ENCODE data around the gene PLA2G1B. TPM values are rescaled to one million over a fixed set of nuclear protein-coding genes. Genes with fewer than 3 reads are reported as not detected.

Gene PLA2G1B
- total RNA-seq, 1 experiment from 2014 or later: not detected

DNA sequence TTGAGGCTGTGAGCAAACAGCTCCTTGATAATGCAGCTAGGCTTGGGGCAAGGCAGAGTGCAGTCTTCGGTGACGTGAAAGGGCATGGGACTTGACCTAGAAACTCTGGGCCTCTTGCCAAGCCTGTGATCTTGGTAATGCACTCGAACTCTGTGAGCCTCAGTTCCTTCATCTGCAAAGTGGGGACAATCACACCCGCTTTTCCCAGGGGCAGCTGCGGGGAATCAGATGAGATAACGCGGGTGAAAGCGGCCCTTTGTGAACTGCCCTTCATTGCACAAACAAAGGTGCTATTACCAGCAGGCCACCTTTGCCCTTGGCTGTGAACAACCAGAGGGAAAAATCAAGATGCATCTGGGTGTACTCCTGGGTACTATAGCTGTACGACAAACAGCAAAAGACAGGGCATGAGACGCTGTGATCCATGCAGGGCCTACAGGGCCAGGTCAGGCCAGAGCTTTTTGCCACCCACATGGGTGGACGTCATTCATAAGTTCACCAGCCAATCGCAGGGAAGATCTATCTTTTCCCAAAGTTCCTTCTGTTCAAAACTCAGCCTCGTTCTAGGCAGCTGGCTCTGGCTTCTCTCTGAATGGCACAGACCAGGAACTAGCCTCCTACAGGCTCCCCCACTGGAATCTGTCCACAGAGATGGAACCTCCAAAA is 38.2 kb upstream of the PLA2G1B start:
- Histone ChIP-seq H3K4me3 (ENCODE audit: insufficient read depth, low read depth, low read length) (no peak overlapping the region), H3K36me3 (replicated peaks; ENCODE audit: control insufficient read depth, insufficient read depth, low read length) (peaks cover 6% of the 10 kb centered on the region), H3K27me3 (ENCODE audit: control insufficient read depth, insufficient read depth, low read length) (peaks cover 24% of the 10 kb centered on the region)
- DNase-seq: no peak

DNA sequence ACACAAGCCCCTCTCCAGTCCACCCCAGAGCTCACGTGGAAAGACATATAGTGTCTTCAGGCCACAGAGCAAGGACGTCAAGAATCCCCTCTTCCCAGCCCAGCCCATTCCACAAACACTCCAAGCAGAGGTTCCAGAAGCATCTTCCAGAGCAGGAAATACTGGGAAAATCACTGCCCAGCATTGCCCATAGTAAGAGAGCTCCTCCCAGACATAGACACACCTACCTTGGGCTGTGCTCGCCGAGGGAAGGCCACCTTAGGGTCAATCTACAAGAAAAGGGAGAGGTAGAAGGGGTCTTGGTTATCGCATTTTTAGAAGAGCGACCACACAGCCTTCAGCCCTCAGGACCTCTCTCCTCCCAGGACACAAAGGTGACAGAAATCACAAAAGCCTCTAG is 36.9 kb upstream of the PLA2G1B start:
- peaks cover 12% of the 10 kb centered on the region; the same call in 1 of the 2 replicates for H3K27me3 ChIP-seq (ENCODE audit: control insufficient read depth, insufficient read depth, low read length)
- H3K4me3 ChIP-seq (ENCODE audit: insufficient read depth, low read depth, low read length): no peak overlapping the region
- peaks cover 6% of the 10 kb centered on the region for H3K36me3 ChIP-seq (replicated peaks; ENCODE audit: control insufficient read depth, insufficient read depth, low read length)
- DNase-seq: no peak

GRCh38 chr12:120363274-120363855 is 35.8 kb upstream of the PLA2G1B start:
- H3K4me3 ChIP-seq (ENCODE audit: insufficient read depth, low read depth, low read length): no peak overlapping the region
- DNase-seq: peak; percentile 30
- H3K36me3 ChIP-seq (replicated peaks; ENCODE audit: control insufficient read depth, insufficient read depth, low read length): peaks cover 6% of the 10 kb centered on the region
- peaks cover 9% of the 10 kb centered on the region; the same call in 1 of the 2 replicates for H3K27me3 ChIP-seq (ENCODE audit: control insufficient read depth, insufficient read depth, low read length)

- peak; percentile 43 for DNase-seq
- peaks cover 4% of the 10 kb centered on the region; the same call in 1 of the 2 replicates for H3K27me3 ChIP-seq (ENCODE audit: control insufficient read depth, insufficient read depth, low read length)
- no peak overlapping the region for H3K4me3 ChIP-seq (ENCODE audit: insufficient read depth, low read depth, low read length)
- peaks cover 6% of the 10 kb centered on the region for H3K36me3 ChIP-seq (replicated peaks; ENCODE audit: control insufficient read depth, insufficient read depth, low read length)
Measured at GRCh38 chr12:120362516-120363273, 35.1 kb upstream of the PLA2G1B start.

- peaks cover 11% of the 10 kb centered on the region for H3K36me3 ChIP-seq (replicated peaks; ENCODE audit: control insufficient read depth, insufficient read depth, low read length)
- peak; percentile 100 for DNase-seq
- no peaks in the 10 kb centered on the region; the same call in 1 of the 2 replicates for H3K27me3 ChIP-seq (ENCODE audit: control insufficient read depth, insufficient read depth, low read length)
Measured at GRCh38 chr12:120361506-120362208, 34.1 kb upstream of the PLA2G1B start.

GRCh38 chr12:120359128-120359527 is 31.5 kb upstream of the PLA2G1B start:
- Histone ChIP-seq H3K36me3 (replicated peaks; ENCODE audit: control insufficient read depth, insufficient read depth, low read length) (peaks cover 14% of the 10 kb centered on the region), H3K4me3 (ENCODE audit: insufficient read depth, low read depth, low read length) (no peak overlapping the region), H3K27me3 (ENCODE audit: control insufficient read depth, insufficient read depth, low read length) (no peaks in the 10 kb centered on the region; the same call in 1 of the 2 replicates)
- DNase-seq: no peak

More at GRCh38 chr12:120361506-120362208, 34.1 kb upstream of the PLA2G1B start:
- H3K4me3 ChIP-seq (ENCODE audit: insufficient read depth, low read depth, low read length): peak overlapping the region; percentile 49

DNA sequence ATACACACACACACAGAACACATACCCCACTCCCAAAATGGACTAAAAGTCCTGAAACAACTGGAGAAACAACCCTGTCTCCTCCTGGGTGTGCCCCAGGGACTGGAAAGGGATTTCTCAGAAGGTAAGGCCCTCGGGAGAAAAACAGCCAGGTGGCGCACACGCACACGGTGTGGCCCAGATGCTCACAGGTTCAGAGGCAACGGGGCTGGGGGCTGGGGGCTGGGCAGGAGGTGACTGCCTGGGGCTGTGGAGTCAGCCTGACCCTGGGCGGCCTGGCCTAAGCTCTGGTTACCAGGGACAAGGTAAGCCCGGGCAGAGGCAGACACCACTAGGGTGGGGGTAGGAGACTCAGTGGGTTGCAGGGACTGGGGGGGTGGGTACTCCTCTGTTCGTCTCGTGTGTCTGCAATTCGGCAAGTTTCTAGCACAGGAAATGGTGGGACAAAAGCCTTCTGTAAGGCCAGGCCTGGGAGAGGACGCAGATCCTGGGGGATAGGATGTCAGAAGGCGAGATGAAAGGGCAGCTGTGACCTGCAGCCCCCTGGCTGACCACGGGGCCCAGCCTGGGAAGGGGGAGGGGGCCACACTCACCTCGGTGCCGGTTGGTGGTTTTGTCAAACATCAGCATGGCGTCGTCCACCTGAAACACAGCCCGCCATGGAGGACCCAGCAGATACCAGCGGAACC is 31.0 kb upstream of the PLA2G1B start:
- Histone ChIP-seq H3K4me3 (ENCODE audit: insufficient read depth, low read depth, low read length) (no peak overlapping the region), H3K36me3 (replicated peaks; ENCODE audit: control insufficient read depth, insufficient read depth, low read length) (peaks cover 13% of the 10 kb centered on the region), H3K27me3 (ENCODE audit: control insufficient read depth, insufficient read depth, low read length) (no peaks in the 10 kb centered on the region)
- peak; percentile 84 for DNase-seq

GRCh38 chr12:120357104-120357503 is 29.5 kb upstream of the PLA2G1B start:
- no peak for DNase-seq
- no peak overlapping the region for H3K4me3 ChIP-seq (ENCODE audit: insufficient read depth, low read depth, low read length)
- H3K27me3 ChIP-seq (ENCODE audit: control insufficient read depth, insufficient read depth, low read length): no peaks in the 10 kb centered on the region
- peaks cover 16% of the 10 kb centered on the region for H3K36me3 ChIP-seq (replicated peaks; ENCODE audit: control insufficient read depth, insufficient read depth, low read length)

- peak; percentile 95 for DNase-seq
- H3K4me3 ChIP-seq (ENCODE audit: insufficient read depth, low read depth, low read length): no peak overlapping the region
- peaks cover 18% of the 10 kb centered on the region for H3K36me3 ChIP-seq (replicated peaks; ENCODE audit: control insufficient read depth, insufficient read depth, low read length)
- no peaks in the 10 kb centered on the region for H3K27me3 ChIP-seq (ENCODE audit: control insufficient read depth, insufficient read depth, low read length)
Measured at GRCh38 chr12:120356567-120357030, 29.0 kb upstream of the PLA2G1B start.

DNA sequence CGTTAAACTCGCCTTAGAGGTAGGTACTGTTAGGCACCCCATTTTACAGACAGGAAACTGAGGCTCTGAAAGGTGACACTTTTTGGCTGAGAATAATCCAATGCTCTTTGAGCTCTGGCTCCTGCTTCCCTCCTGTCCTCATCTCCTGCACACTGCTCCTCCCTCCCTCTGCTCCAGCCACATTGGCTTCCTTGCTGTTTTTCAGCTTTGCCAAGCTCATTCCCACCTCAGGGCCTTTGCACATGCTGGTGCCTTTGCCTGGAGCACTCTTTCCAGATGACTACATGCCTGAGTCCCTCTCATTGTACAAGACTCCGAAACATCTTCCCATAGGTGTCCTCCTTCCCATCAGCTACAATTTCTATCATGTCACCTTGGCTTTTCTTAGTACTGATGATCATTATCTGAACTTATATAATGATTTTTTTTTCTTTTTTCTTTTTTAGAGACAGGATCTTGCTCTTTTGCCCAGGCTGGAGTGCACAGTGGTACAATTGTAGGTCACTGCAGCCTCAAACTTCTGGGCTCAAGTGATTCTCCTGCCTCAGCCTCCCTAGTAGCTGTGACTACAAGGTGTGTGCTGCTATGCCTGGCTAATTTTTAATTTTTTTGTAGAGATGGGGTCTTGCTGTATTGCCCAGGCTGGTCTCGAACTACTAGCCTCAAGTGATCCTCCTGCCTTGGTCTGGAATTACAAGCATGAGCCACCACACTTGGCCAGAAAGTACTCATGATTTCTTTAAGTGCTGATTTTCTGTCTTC is 26.2 kb upstream of the PLA2G1B start:
- Histone ChIP-seq H3K4me3 (ENCODE audit: insufficient read depth, low read depth, low read length) (no peak overlapping the region), H3K27me3 (ENCODE audit: control insufficient read depth, insufficient read depth, low read length) (no peaks in the 10 kb centered on the region), H3K36me3 (replicated peaks; ENCODE audit: control insufficient read depth, insufficient read depth, low read length) (peaks cover 18% of the 10 kb centered on the region)
- no peak for DNase-seq

DNA sequence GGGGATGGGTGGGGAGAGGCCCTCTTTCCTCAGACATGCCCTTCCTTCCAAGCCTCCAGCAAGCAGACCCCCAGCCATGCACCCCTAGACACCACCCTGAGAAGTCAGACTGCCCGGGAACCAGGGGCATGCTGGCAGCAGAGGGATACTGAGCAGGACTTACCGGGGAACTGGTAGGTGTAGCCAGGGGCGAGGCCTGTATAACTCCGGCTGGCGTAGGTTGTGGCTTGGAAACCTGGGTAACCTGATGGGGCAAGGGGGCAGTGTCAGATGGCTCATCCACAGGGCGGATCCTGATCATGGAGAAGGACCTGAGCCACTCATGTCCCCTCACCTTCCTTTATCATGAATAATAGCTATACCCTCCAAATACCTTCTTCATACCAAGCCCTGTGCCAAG is 25.6 kb upstream of the PLA2G1B start:
- no peak overlapping the region for H3K4me3 ChIP-seq (ENCODE audit: insufficient read depth, low read depth, low read length)
- no peak for DNase-seq
- H3K36me3 ChIP-seq (replicated peaks; ENCODE audit: control insufficient read depth, insufficient read depth, low read length): peaks cover 19% of the 10 kb centered on the region
- no peaks in the 10 kb centered on the region for H3K27me3 ChIP-seq (ENCODE audit: control insufficient read depth, insufficient read depth, low read length)

GRCh38 chr12:120352117-120352516 is 24.5 kb upstream of the PLA2G1B start:
- H3K4me3 ChIP-seq (ENCODE audit: insufficient read depth, low read depth, low read length): no peak overlapping the region
- H3K36me3 ChIP-seq (replicated peaks; ENCODE audit: control insufficient read depth, insufficient read depth, low read length): peaks cover 21% of the 10 kb centered on the region
- no peak for DNase-seq
- H3K27me3 ChIP-seq (ENCODE audit: control insufficient read depth, insufficient read depth, low read length): no peaks in the 10 kb centered on the region

- Histone ChIP-seq H3K36me3 (replicated peaks; ENCODE audit: control insufficient read depth, insufficient read depth, low read length) (peaks cover 12% of the 10 kb centered on the region), H3K4me3 (ENCODE audit: insufficient read depth, low read depth, low read length) (no peak overlapping the region), H3K27me3 (ENCODE audit: control insufficient read depth, insufficient read depth, low read length) (no peaks in the 10 kb centered on the region)
- DNase-seq: no peak
Measured at GRCh38 chr12:120350576-120351350, 23.2 kb upstream of the PLA2G1B start.
